ENCODE results near the gene RBMS3. TPM values are rescaled to one million over a fixed set of nuclear protein-coding genes. Genes with fewer than 3 reads are reported as not detected.

RBMS3 gene
- total and polyA plus RNA-seq, 5 donors: 8.9 to 66.7 (median 56.5) TPM

DNA sequence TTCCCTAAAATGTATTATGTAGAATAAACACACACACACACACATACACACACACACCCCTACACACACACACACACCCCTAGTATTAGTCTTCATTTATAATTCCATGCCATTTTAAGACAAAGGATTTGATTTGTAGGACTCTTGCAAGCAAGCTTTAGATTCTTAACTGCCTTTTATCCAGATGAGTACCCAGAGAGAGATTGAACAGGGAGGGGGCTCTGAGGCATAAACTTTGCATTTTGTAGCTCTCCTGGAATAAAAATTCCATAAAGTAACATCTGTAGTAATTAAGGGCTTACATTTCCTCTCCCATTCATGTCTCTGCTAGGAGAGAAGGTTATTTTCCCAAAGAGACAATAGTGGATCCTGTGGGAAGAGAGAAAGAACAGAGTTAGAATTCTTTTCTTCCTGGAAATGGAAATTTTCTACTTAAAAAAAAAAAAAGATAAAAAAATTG, 479.4 kb downstream of the RBMS3 start:
- intact Hi-C loops (cut with DNase I): loop anchor here (5.0 to 10.0 kb wide), 5 partner anchors 475 to 845 kb away; partner anchors contain the start of gene RBMS3 (in 2 of the 4)
- H3K4me1 ChIP-seq (ENCODE audit: control insufficient read depth, insufficient read depth, low read length): peaks cover 6% of the 10 kb centered on the region
- no peak for ATAC-seq

DNA sequence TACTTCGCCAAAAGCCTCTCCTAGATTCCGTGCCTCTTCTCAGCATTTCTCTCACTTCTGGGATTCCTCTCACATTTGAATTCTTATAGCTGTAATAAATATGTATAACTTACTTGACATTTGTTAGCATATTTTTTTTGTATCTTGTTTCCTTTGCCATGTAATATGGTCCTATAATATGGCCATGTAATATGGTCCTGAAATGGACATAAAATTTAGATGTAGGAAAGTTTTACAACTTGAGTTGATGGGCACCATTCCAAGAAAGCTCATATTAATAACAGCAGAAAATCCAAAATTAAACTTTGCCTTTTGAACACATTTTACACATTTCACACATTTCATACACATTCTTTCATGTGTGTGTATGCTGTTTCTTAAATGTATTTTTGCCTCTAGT, 480.6 kb downstream of the RBMS3 start:
- WGBS: 90% methylated on average over 2 of the region's 2 CpGs
- peak overlapping the region; percentile 48 for H3K27ac ChIP-seq (ENCODE audit: low read length)
- intact Hi-C loops (cut with DNase I): loop anchor here (5.0 to 10.0 kb wide), 5 partner anchors 477 to 847 kb away; partner anchors contain the start of gene RBMS3 (in 2 of the 4)
- DNase-seq (no peak), ATAC-seq (no peak)
- H3K27me3 ChIP-seq (ENCODE audit: control insufficient read depth, insufficient read depth): no peaks in the 10 kb centered on the region
- no peak overlapping the region for H3K4me3 ChIP-seq (ENCODE audit: low read length)
- peaks cover 6% of the 10 kb centered on the region for H3K4me1 ChIP-seq (ENCODE audit: control insufficient read depth, insufficient read depth, low read length)
- H3K9me3 ChIP-seq (ENCODE audit: control insufficient read depth, low read length): no peaks in the 10 kb centered on the region

More for the DNA sequence above, 479.4 kb downstream of the RBMS3 start:
- H3K27ac ChIP-seq (ENCODE audit: low read length): no peak overlapping the region
- H3K9me3 ChIP-seq (ENCODE audit: control insufficient read depth, low read length): no peaks in the 10 kb centered on the region
- no peak for DNase-seq
- H3K27me3 ChIP-seq (ENCODE audit: control insufficient read depth, insufficient read depth): no peaks in the 10 kb centered on the region
- no peak overlapping the region for H3K4me3 ChIP-seq (ENCODE audit: low read length)

DNA sequence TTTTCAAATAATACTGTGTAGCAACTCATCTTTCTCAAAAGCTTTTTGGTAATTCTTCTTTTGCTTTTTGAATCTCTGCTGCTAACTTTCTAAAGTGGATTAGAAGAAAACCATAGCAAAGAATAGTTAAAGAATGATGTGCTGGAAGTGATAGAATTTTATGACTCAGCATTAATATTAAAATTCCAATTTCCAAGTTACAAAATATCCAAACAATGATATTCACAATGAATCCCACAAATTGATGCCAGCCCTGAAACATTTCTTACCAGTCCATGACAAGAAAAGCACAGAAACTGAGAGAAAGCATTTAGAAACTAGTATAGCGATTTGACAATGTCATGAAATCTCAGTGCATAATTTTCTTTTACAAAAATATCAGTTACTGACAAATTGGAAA, 482.2 kb downstream of the RBMS3 start:
- WGBS: 91% methylated on average over 1 of the region's 1 CpG
- Histone ChIP-seq H3K9me3 (ENCODE audit: control insufficient read depth, low read length) (no peaks in the 10 kb centered on the region), H3K27ac (ENCODE audit: low read length) (no peak overlapping the region), H3K4me1 (ENCODE audit: control insufficient read depth, insufficient read depth, low read length) (peaks cover 4% of the 10 kb centered on the region), H3K4me3 (ENCODE audit: low read length) (no peak overlapping the region), H3K27me3 (ENCODE audit: control insufficient read depth, insufficient read depth) (no peaks in the 10 kb centered on the region)
- intact Hi-C loops (cut with DNase I): loop anchor here (5.0 to 10.0 kb wide), 5 partner anchors 478 to 848 kb away; partner anchors contain the start of gene RBMS3 (in 2 of the 4)
- DNase-seq: no peak
- no peak for ATAC-seq

DNA sequence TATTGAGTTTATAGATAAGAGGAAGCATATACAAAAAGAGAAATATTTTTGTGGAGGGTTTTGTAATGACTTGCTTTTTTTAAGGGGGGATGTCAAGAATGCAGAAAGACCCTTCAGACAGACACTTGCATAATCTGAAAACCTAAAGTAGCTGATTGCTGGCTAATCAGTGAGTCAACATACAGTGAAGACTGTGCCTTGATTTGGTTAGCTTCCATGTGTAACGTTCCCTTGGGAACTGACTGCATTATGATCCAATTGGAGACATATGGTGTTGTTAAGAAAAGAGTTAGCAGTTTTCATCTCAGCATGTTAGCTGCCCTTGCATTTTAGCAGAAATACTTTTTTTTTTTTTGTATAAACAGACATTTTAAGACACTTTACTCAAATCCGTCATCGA, 483.2 kb downstream of the RBMS3 start:
- Histone ChIP-seq H3K9me3 (ENCODE audit: control insufficient read depth, low read length) (no peaks in the 10 kb centered on the region), H3K4me3 (ENCODE audit: low read length) (no peak overlapping the region), H3K27ac (ENCODE audit: low read length) (no peak overlapping the region), H3K4me1 (ENCODE audit: control insufficient read depth, insufficient read depth, low read length) (peaks cover 4% of the 10 kb centered on the region), H3K27me3 (ENCODE audit: control insufficient read depth, insufficient read depth) (no peaks in the 10 kb centered on the region)
- no peak for DNase-seq
- no peak for ATAC-seq
- intact Hi-C loops (cut with DNase I): loop anchor here (5.0 to 10.0 kb wide), 5 partner anchors 479 to 849 kb away; partner anchors contain the start of gene RBMS3 (in 2 of the 4)
- 57% methylated on average over 3 of the region's 3 CpGs for WGBS

DNA sequence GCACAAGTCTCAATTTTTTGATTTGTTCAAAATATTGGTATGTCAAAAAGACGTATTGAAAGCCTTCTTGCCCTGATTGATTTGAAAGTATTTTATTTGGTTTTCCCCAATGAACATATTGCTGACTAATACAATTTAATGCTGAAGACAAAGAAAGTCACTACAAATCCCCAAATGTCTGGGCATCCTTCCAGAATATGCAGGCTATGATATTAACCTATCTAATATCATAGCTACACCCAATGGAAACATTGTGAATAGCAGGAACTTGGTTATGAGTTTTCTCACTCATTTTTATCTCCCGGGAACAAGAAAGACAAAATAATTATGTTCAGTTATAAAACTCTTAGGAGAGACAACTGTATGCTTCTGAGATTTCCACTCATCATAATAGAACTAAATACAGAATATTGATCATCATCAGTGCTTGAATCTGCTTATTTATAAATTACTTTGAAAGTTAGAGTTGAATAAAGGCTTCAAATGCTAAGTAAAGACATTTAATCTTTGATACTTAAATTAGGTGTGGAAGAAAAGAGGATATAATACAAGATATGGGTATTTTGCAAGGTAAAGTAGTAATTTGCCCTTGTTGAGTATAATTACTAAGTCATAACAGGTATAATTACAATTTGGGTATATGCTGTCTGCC, 483.9 kb downstream of the RBMS3 start:
- no peaks in the 10 kb centered on the region for H3K27me3 ChIP-seq (ENCODE audit: control insufficient read depth, insufficient read depth)
- DNase-seq (no peak), ATAC-seq (peak; percentile 63 to 72)
- H3K9me3 ChIP-seq (ENCODE audit: control insufficient read depth, low read length): no peaks in the 10 kb centered on the region
- H3K27ac ChIP-seq (ENCODE audit: low read length): no peak overlapping the region
- peaks cover 3% of the 10 kb centered on the region for H3K4me1 ChIP-seq (ENCODE audit: control insufficient read depth, insufficient read depth, low read length)
- no peak overlapping the region for H3K4me3 ChIP-seq (ENCODE audit: low read length)
- intact Hi-C loops (cut with DNase I): loop anchor here (5.0 to 10.0 kb wide), 5 partner anchors 480 to 850 kb away; partner anchors contain the start of gene RBMS3 (in 3 of the 4)
- WGBS: 29% methylated on average over 2 of the region's 2 CpGs

DNA sequence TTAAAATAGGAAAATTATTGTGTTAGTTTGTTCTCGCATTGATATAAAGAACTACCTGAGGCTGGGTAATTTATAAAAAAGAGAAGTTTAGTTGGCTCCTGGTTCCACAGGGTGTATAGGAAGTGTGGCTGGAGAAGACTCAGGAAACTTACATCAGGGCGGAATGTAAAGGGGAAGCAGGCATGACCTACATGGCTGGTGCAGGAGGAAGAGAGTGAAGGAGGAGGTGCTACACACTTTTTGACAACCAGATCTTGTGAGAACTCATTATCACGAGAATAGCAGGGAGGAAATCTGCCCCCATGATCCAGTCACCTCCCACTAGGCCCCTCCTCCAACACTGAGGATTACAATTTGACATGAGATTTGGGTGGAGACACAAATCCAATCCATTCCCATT, 490.7 kb downstream of the RBMS3 start:
- WGBS: 82% methylated on average over 3 of the region's 3 CpGs
- ATAC-seq: no peak
- Histone ChIP-seq H3K27me3 (ENCODE audit: control insufficient read depth, insufficient read depth) (no peaks in the 10 kb centered on the region), H3K9me3 (ENCODE audit: control insufficient read depth, low read length) (no peaks in the 10 kb centered on the region), H3K4me1 (ENCODE audit: control insufficient read depth, insufficient read depth, low read length) (peaks cover 2% of the 10 kb centered on the region), H3K27ac (ENCODE audit: low read length) (no peak overlapping the region), H3K4me3 (ENCODE audit: low read length) (no peak overlapping the region)
- no peak for DNase-seq
- intact Hi-C loops (cut with DNase I): no loop called here

DNA sequence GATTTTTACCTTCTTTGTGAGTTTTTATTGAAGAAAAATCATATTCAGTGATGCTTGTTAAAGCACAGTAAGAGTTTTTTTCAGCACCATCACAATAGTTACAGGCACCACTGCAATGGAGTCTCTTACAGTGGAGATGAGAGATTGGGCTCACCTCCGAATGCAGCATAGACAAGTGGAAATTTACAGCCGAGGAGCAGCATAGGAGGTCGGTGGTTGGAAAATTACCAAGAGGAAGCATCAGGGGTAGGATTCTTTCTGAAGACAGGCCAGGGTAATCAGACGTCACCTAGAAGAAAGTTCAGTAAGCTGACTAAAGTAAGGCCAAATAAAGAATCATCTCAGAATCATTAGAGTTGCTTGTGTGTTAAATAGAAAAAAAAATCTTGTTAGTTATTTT, 491.6 kb downstream of the RBMS3 start:
- 71% methylated on average over 4 of the region's 4 CpGs for WGBS
- peaks cover 2% of the 10 kb centered on the region for H3K4me1 ChIP-seq (ENCODE audit: control insufficient read depth, insufficient read depth, low read length)
- intact Hi-C loops (cut with DNase I): no loop called here
- no peak overlapping the region for H3K4me3 ChIP-seq (ENCODE audit: low read length)
- H3K9me3 ChIP-seq (ENCODE audit: control insufficient read depth, low read length): no peaks in the 10 kb centered on the region
- no peaks in the 10 kb centered on the region for H3K27me3 ChIP-seq (ENCODE audit: control insufficient read depth, insufficient read depth)
- DNase-seq (no peak), ATAC-seq (peak in 1 of 2 donors; percentile 75)
- no peak overlapping the region for H3K27ac ChIP-seq (ENCODE audit: low read length)

DNA sequence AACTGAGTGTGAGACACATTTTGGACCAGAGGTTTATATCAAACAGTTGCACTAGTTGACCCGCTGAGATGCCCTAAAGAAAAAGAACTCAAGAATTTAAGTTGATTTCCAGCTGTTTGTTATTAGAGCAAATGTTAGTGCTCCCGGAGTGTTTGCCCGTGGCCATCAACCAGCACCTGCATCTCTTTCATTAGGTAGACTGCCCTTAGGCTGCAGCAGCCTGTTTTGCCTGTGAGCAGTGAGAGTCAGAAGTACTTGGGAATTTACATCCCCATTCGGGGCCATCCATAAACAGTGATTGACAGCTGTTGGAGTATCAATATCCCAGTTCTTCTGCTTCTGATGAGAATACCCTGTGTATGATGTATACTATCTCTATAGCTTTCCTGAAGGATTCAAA, 492.6 kb downstream of the RBMS3 start:
- no peak for ATAC-seq
- Histone ChIP-seq H3K9me3 (ENCODE audit: control insufficient read depth, low read length) (no peaks in the 10 kb centered on the region), H3K4me3 (ENCODE audit: low read length) (no peak overlapping the region), H3K27ac (ENCODE audit: low read length) (no peak overlapping the region), H3K4me1 (ENCODE audit: control insufficient read depth, insufficient read depth, low read length) (peaks cover 2% of the 10 kb centered on the region), H3K27me3 (ENCODE audit: control insufficient read depth, insufficient read depth) (no peaks in the 10 kb centered on the region)
- intact Hi-C loops (cut with DNase I): no loop called here
- WGBS: 94% methylated on average over 4 of the region's 4 CpGs
- DNase-seq: no peak

DNA sequence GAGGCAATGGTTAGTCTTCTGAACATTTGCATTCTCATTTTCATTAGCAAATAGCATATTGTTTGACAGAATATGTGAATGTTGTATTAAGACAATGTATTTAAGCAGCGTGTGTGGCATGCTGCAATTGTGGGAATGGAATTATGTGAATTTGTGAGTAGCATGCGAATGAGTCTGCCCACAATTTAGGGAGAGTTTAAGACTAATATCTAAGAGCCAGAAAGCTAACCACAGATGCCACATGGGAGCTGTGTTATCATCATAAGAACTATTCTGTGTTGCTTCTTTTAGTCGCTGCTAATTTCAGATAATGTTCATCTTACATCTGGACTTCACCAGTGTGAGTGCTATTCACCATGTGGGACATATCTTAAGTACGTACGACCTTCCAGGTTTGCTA, 494.5 kb downstream of the RBMS3 start:
- intact Hi-C loops (cut with DNase I): no loop called here
- DNase-seq (no peak), ATAC-seq (peak in 1 of 2 donors; percentile 14)
- Histone ChIP-seq H3K4me1 (ENCODE audit: control insufficient read depth, insufficient read depth, low read length) (peaks cover 2% of the 10 kb centered on the region), H3K9me3 (ENCODE audit: control insufficient read depth, low read length) (no peaks in the 10 kb centered on the region), H3K27ac (ENCODE audit: low read length) (no peak overlapping the region), H3K4me3 (ENCODE audit: low read length) (no peak overlapping the region), H3K27me3 (ENCODE audit: control insufficient read depth, insufficient read depth) (no peaks in the 10 kb centered on the region)
- 63% methylated on average over 5 of the region's 5 CpGs for WGBS

DNA sequence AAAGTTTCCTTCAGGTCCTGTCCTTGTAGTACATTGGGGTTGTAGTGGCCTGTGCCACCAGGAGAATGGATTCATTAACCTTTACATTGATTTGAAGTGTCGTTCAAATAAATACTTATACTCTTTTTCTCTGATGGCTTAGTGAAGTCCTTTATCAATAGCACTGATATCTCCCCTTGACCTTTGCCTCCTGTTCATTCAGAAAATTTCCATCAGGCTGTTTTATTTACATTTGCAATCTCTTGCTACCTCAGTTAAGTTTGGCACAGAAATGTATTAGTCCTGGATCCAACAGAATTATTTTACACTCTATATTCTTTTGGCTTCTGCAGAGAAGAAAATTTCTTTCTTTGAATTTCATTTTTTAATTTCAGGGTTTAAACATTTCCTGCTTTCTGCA, 497.0 kb downstream of the RBMS3 start:
- DNase-seq: no peak
- Histone ChIP-seq H3K4me3 (ENCODE audit: low read length) (no peak overlapping the region), H3K4me1 (ENCODE audit: control insufficient read depth, insufficient read depth, low read length) (no peaks in the 10 kb centered on the region), H3K27ac (ENCODE audit: low read length) (no peak overlapping the region), H3K9me3 (ENCODE audit: control insufficient read depth, low read length) (no peaks in the 10 kb centered on the region), H3K27me3 (ENCODE audit: control insufficient read depth, insufficient read depth) (no peaks in the 10 kb centered on the region)
- 68% methylated on average over 1 of the region's 1 CpG for WGBS
- intact Hi-C loops (cut with DNase I): no loop called here
- ATAC-seq: no peak

DNA sequence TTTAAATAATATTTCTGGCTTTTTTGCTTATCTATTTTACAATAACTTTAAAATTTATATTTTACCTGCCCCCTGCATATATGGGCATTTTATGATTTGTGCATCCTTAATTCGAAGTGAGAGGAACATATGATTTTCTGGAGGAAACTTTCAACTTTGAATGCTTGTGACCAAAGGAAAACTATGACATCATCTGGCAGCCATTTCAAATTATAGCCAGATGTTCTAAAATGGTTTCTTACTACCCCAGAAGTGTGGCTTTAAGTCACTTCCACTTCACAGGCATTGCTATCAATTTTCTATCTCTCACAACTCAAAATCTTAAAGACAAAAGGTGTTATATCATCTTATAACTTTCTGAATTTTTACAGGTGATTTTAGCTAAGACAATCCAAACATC, 508.8 kb downstream of the RBMS3 start:
- DNase-seq: no peak
- ATAC-seq: no peak
- H3K27ac ChIP-seq (ENCODE audit: low read length): no peak overlapping the region
- 93% methylated on average over 1 of the region's 1 CpG for WGBS
- H3K27me3 ChIP-seq (ENCODE audit: control insufficient read depth, insufficient read depth): no peaks in the 10 kb centered on the region
- intact Hi-C loops (cut with DNase I): no loop called here
- no peak overlapping the region for H3K4me3 ChIP-seq (ENCODE audit: low read length)
- no peaks in the 10 kb centered on the region for H3K4me1 ChIP-seq (ENCODE audit: control insufficient read depth, insufficient read depth, low read length)
- H3K9me3 ChIP-seq (ENCODE audit: control insufficient read depth, low read length): no peaks in the 10 kb centered on the region

Measured in right cardiac atrium (tissue), 5 donors.